Measurements from ENCODE around the gene ZNF236. TPM values are rescaled to one million over a fixed set of nuclear protein-coding genes. Genes with fewer than 3 reads are reported as not detected.

The ZNF236 gene
- total RNA-seq, 1 experiment from 2014 or later: 6.3 TPM

DNA sequence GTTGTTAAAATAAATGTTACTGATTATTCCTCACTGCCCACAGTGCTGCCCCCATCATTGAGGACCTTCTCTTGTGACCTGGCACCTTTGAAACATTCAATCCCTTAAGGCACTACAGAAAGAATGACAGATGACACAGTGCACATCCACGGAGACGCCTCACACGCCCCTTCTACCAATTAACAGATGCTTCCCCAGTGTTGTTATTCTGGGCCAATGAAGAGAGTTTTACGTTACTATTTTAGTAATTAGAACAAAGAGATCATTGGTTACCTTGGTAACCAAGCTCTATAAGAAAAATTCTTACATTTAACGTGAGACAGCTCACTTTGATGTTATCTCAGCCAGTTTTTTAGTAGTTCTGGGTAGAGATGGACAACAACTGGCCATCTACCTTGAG lies 152.0 kb downstream of the ZNF236 start:
- no peak overlapping the region for H3K27ac ChIP-seq
- H3K4me3 ChIP-seq: no peak overlapping the region
- no peaks in the 10 kb centered on the region for H3K27me3 ChIP-seq (replicated peaks)
- H3K9me3 ChIP-seq (replicated peaks): no peaks in the 10 kb centered on the region; the same call in 1 of the 2 replicates
- DNase-seq (ENCODE audit: low read depth in 1 of 2, low spot score in 2 of 2): no peak
- H3K36me3 ChIP-seq: no peaks in the 10 kb centered on the region
- H3K4me1 ChIP-seq (replicated peaks): no peaks in the 10 kb centered on the region

DNA sequence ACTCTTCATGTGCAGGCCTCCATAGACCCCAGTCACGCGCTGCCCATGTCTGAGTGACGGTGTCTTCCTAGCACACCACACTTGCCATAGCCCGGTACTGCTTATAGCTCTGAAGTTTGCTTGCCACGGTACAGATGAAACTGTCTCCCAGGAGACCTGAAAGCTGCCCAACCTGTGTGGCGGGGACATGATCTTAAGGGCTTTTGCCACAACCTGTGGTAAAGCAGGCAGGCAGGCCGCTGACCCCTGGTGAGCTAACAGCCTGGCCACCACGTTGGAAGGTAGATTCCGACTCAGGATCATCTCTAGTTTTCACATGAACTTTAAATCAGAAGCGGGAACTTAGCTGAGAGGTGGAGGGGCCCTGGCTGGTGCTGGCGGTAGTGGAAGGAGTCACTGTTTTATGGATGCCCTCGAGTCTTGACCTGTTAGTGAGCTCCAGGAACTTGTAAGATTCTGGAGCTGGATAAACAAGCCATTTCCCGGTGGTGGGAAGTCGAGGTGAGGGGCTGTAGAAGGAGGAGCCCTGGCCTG lies 153.3 kb downstream of the ZNF236 start:
- DNase-seq (ENCODE audit: low read depth in 1 of 2, low spot score in 2 of 2): no peak
- Histone ChIP-seq H3K36me3 (no peaks in the 10 kb centered on the region), H3K27ac (no peak overlapping the region)

DNA sequence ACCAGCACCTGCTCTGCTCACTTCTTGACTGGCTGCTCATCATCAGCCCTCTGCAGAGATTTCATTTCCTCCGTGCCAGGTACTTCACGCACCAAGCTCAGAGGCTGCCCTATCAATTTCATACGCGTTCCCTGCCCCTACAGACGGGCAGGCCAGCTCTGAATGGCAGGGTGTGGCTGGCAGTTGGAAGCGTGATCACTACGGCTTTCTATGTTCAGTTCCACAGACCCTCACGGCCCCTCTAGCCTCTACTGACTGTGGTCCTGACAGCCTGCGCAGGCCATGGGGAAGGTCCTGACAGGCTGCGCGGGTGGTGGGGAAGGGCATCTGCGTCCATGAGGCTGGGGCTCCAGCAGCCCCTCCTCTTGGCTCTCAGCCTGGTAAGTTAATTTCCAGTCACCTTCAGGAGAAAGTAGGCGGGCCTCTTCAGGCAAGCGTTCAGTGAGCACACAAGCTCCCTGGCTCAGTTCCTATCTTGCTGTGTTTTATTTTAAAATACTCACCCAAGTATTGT lies 154.8 kb downstream of the ZNF236 start:
- H3K27me3 ChIP-seq (replicated peaks): no peaks in the 10 kb centered on the region; the same call in 1 of the 2 replicates
- H3K4me1 ChIP-seq (replicated peaks): no peaks in the 10 kb centered on the region
- H3K36me3 ChIP-seq: no peaks in the 10 kb centered on the region
- DNase-seq (ENCODE audit: low read depth in 1 of 2, low spot score in 2 of 2): peak in 1 of 2 experiments; percentile 24
- no peak overlapping the region for H3K27ac ChIP-seq
- no peaks in the 10 kb centered on the region for H3K9me3 ChIP-seq (replicated peaks)
- no peak overlapping the region for H3K4me3 ChIP-seq

More for the DNA sequence above, 153.3 kb downstream of the ZNF236 start:
- H3K9me3 ChIP-seq (replicated peaks): no peaks in the 10 kb centered on the region; the same call in 1 of the 2 replicates
- no peaks in the 10 kb centered on the region for H3K27me3 ChIP-seq (replicated peaks)
- H3K4me1 ChIP-seq (replicated peaks): no peaks in the 10 kb centered on the region
- H3K4me3 ChIP-seq: no peak overlapping the region

DNA sequence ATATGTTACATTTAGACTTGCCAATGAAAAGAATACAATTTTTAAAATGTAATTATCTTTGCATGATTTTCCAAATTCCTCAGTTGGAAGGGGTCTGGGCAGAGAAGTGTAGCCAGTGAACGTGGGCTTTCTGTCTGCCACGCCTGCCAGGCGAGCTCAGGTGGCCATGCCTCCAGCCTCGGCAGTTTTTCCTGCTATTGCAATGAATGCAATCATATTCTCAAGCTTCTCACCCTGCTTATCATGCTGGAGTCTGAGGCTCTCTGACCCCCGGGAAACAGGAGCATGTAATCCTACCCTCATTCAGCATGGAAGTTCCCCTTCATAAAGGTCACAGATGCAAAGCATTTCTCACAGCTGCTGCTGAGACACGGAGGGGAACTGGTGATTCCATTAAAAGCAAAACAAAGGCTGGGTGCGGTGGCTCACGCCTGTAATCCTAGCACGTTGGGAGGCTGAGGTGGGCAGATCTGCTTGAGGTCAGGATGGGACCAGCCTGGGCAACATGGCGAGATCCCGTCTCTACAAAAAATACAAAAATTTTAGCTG lies 155.4 kb downstream of the ZNF236 start:
- no peak overlapping the region for H3K4me3 ChIP-seq
- no peaks in the 10 kb centered on the region for H3K4me1 ChIP-seq (replicated peaks)
- H3K36me3 ChIP-seq: no peaks in the 10 kb centered on the region
- H3K27ac ChIP-seq: no peak overlapping the region
- no peaks in the 10 kb centered on the region; the same call in 1 of the 2 replicates for H3K27me3 ChIP-seq (replicated peaks)
- no peak for DNase-seq (ENCODE audit: low read depth in 1 of 2, low spot score in 2 of 2)
- H3K9me3 ChIP-seq (replicated peaks): no peaks in the 10 kb centered on the region

DNA sequence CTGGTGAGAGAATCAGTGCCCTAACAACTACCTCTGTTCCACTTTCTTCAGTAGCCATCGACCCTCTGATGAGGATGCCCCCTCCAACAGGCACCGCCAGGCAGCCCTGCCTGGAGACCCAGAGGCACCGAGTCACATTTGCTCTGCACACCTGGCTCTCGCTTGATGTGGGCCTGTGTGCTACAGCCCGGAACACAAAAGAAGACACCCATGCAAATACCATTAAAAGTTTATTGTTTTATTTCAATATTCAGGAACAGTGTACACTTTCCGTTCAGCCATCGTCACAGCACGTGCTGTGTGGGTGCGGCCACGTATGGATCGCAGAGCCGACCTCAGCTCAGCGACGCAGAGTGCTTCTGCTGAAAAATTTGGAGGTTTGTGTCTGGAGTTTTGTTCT lies 156.3 kb downstream of the ZNF236 start:
- no peaks in the 10 kb centered on the region; the same call in 1 of the 2 replicates for H3K27me3 ChIP-seq (replicated peaks)

DNA sequence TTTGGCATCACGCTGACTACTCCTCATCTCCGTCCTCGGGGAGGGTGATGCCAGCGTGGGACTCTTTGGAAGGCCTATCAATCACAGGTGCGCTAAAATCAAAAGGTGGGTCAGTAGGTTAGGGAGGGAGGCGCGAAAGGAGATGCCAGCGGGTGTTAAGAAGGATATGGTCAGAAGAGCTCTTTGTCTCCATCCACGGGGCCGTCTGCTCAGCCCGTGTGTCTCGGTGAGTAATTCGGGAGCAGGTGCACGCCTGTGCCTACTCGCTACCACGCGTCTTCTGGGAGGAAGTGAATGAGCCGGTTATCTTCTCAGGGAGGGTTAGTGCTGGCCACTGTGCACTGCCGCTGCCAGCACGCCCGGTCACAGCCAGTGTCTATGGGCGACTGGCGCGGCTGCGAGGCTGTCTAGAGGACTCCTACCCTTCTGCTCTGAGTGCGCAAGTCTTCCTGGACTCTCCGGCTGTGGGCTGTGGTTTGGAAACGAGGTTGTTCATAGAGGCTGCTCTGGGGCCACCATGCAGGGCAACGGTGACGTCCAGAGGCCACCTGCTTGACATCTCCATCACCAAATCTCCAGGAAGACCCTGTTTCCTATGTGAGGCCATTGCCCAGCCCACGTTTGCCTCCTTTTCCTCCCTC lies 156.9 kb downstream of the ZNF236 start:
- peak in 1 of 2 experiments; percentile 38 for DNase-seq (ENCODE audit: low read depth in 1 of 2, low spot score in 2 of 2)
- no peaks in the 10 kb centered on the region for H3K9me3 ChIP-seq (replicated peaks)
- no peaks in the 10 kb centered on the region; the same call in 1 of the 2 replicates for H3K27me3 ChIP-seq (replicated peaks)
- no peak overlapping the region for H3K27ac ChIP-seq
- H3K4me1 ChIP-seq (replicated peaks): no peaks in the 10 kb centered on the region
- no peaks in the 10 kb centered on the region for H3K36me3 ChIP-seq
- H3K4me3 ChIP-seq: no peak overlapping the region

More for the DNA sequence above, 156.3 kb downstream of the ZNF236 start:
- no peak overlapping the region for H3K4me3 ChIP-seq
- H3K4me1 ChIP-seq (replicated peaks): no peaks in the 10 kb centered on the region
- no peak for DNase-seq (ENCODE audit: low read depth in 1 of 2, low spot score in 2 of 2)
- no peaks in the 10 kb centered on the region for H3K9me3 ChIP-seq (replicated peaks)
- no peaks in the 10 kb centered on the region for H3K36me3 ChIP-seq
- no peak overlapping the region for H3K27ac ChIP-seq

DNA sequence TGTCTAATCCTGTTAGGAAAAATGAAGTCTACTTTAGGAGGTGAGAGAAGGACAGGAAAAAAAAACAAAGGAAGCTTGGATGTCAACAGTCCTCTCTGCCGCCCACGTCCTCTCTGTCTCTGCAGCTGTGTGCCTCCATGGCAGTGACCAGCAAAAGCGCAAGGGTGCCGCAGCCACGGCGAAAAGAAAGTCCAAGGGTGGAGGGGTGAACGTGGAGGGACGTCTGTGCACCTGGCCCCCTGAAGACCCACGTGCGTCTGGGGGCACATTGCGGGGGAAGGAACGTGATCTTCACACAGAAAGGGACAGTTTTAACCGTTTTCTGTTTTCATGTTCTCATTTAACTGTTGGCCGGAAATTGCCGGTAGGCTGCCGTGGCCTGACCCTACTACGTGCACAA lies 157.5 kb downstream of the ZNF236 start:
- no peaks in the 10 kb centered on the region for H3K36me3 ChIP-seq
- peak in 1 of 2 experiments; percentile 23 for DNase-seq (ENCODE audit: low read depth in 1 of 2, low spot score in 2 of 2)
- H3K4me1 ChIP-seq (replicated peaks): no peaks in the 10 kb centered on the region
- H3K4me3 ChIP-seq: no peak overlapping the region
- no peak overlapping the region for H3K27ac ChIP-seq
- H3K9me3 ChIP-seq (replicated peaks): no peaks in the 10 kb centered on the region
- H3K27me3 ChIP-seq (replicated peaks): no peaks in the 10 kb centered on the region; the same call in 1 of the 2 replicates

DNA sequence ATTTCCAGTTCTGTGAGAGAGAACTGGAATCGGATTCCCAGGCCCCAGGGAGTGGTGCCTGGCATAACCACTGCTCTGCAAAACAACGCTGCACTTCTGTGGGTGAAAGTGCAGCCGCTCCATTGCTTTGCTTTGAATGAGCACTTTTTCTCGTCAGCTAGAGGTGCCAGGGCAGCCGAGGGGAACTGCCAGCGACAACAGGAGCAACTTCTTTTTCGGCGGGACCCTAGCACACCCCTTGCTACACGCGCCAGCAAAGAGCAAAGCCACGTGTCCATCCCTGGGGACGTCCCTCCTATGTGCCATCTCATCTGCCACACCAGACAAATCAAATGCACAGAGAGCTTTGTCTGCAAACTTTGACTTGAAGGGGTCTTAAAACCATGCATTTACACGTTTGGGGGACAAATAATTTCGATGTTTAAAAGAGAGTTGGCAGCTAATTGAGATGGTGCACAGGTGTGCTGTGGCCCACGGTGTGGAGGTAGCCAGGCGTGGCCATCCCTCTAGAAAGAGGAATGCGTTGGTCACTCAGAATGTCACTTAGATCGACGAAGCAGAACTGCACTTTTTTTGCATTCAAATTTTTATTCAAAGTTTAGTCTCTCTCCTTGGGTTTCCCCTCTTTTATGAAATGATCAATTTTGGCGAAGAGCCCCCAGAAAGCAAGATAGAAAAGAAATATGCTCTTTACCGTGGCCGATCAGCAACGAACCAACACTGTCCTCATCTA lies 158.5 kb downstream of the ZNF236 start:
- Histone ChIP-seq H3K4me1 (replicated peaks) (no peaks in the 10 kb centered on the region), H3K27me3 (replicated peaks) (no peaks in the 10 kb centered on the region; the same call in 1 of the 2 replicates), H3K4me3 (no peak overlapping the region), H3K9me3 (replicated peaks) (no peaks in the 10 kb centered on the region), H3K36me3 (no peaks in the 10 kb centered on the region), H3K27ac (no peak overlapping the region)
- peak in 1 of 2 experiments; percentile 25 for DNase-seq (ENCODE audit: low read depth in 1 of 2, low spot score in 2 of 2)

DNA sequence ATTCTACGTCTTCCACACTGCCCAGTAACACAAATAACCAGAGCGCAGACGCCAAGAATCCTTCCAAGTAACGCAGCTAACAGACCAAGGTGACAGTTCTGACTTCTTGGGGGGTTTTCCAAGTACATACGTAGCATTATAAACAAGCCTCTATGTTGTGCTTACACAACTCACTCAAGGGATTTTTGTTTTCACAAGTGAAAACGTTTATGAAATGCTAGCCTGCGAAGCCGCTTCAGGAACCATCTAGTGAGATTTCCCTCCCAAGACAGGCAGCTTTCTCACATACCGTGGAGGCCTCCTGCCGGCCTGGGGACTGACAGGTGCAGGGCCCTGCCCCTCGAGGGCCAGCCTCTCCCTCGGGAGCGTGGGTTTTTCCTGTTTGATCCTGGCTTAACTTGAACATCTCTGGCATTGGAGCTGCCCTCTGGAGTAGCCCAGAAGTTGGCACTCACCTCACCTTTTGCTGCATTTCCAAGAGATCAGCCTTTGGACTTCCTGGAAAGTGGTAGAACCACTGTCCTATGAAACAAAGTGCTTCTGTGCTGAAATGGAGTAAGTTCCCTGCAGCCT lies 159.1 kb downstream of the ZNF236 start:
- Histone ChIP-seq H3K4me3 (no peak overlapping the region), H3K36me3 (no peaks in the 10 kb centered on the region), H3K9me3 (replicated peaks) (no peaks in the 10 kb centered on the region), H3K27ac (no peak overlapping the region), H3K4me1 (replicated peaks) (no peaks in the 10 kb centered on the region), H3K27me3 (replicated peaks) (no peaks in the 10 kb centered on the region; the same call in 1 of the 2 replicates)
- peak in 1 of 2 experiments; percentile 37 for DNase-seq (ENCODE audit: low read depth in 1 of 2, low spot score in 2 of 2)

DNA sequence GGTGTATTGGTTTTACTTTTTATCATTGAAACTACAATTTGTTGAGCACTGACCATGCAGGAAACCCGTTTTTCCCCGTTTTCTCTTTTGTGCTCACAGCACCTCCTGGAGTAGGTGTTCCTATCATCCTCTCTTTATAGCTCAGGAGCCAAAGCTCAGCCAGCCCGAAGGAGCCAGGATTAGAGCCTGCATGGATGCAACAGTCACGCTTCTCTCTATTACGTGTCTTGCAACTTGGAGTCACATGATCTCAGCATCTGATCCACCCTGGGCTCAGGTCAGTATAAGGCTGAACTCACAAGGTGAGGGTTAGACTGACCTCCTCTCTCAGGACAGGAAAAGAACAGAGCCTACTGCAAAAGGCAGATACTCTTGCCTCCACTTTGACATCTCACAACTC lies 159.7 kb downstream of the ZNF236 start:
- no peaks in the 10 kb centered on the region for H3K36me3 ChIP-seq
- no peak overlapping the region for H3K27ac ChIP-seq
- H3K4me3 ChIP-seq: no peak overlapping the region
- no peaks in the 10 kb centered on the region; the same call in 1 of the 2 replicates for H3K27me3 ChIP-seq (replicated peaks)
- H3K4me1 ChIP-seq (replicated peaks): no peaks in the 10 kb centered on the region
- H3K9me3 ChIP-seq (replicated peaks): no peaks in the 10 kb centered on the region
- peak in 1 of 2 experiments; percentile 24 for DNase-seq (ENCODE audit: low read depth in 1 of 2, low spot score in 2 of 2)

DNA sequence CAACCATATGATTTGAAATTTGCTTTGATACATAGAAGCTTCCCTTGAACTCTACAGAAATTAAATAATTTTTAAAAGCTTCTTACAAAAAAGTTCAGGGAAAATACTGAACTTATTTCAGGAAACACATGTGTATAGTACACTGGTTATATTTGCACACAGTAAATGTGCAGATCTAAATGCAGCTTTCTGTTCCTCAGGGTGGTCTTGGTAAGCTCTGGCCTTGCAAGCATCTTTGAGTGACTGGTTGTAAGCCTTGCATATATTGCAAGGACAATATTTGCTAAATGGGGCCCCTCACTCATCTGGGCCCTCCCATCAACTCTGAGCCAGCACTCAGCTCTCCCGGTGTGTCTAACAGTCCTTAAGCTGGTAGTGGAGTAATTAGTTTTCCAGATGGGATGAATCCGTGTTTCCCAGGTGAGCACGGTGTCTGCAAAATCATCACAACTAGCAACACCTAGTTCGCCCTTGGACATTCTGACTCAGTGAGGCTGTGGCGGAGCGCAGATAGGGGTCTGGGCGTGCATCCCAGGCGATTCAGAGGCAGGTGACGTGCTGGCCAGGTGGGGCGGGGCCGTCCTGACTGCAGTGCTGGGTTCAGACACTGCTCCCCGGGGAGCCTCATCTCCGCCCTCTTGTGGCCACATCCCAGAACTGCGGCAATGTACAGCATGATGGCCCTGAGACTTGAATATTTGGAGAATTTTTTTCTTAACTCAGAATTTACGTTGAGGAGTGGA lies 160.7 kb downstream of the ZNF236 start:
- no peaks in the 10 kb centered on the region for H3K36me3 ChIP-seq
- H3K27me3 ChIP-seq (replicated peaks): peaks cover 4% of the 10 kb centered on the region; the same call in 1 of the 2 replicates
- no peaks in the 10 kb centered on the region for H3K4me1 ChIP-seq (replicated peaks)
- peak; percentile 61 to 83 for DNase-seq (ENCODE audit: low read depth in 1 of 2, low spot score in 2 of 2)
- no peaks in the 10 kb centered on the region for H3K9me3 ChIP-seq (replicated peaks)
- H3K4me3 ChIP-seq: no peak overlapping the region
- H3K27ac ChIP-seq: no peak overlapping the region

DNA sequence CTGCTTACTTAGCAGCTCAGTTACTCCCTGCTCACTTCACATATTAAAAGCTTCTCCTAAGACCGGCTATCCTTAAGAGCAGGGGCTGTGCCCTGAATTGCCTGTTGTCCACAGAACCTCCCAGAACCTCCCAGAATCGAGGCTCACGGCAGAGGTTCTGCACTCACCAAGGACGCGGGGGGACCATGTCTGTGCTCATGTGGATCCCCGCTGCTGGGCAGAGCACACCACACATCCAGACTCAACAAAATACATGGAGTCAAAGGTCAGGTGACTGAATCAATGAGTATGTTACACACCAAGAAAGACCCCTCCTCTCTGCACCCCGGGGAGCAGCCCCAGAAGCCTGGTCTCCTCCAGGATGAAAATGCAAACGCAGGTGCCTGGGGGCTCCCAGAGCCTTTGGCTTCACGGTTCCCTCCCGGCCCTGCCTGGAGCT lies 161.3 kb downstream of the ZNF236 start:
- H3K9me3 ChIP-seq (replicated peaks): no peaks in the 10 kb centered on the region
- no peaks in the 10 kb centered on the region for H3K4me1 ChIP-seq (replicated peaks)
- no peak for DNase-seq (ENCODE audit: low read depth in 1 of 2, low spot score in 2 of 2)
- no peak overlapping the region for H3K4me3 ChIP-seq
- no peaks in the 10 kb centered on the region for H3K36me3 ChIP-seq
- no peak overlapping the region for H3K27ac ChIP-seq
- H3K27me3 ChIP-seq (replicated peaks): peaks cover 4% of the 10 kb centered on the region; the same call in 1 of the 2 replicates
